ENCODE measurements around the gene EML4. TPM values are rescaled to one million over a fixed set of nuclear protein-coding genes. Genes with fewer than 3 reads are reported as not detected.

The EML4 gene
- total RNA-seq, 4 donors from 2014 or later: 14.5 to 23.2 (median 17.8) TPM

GRCh38 chr2:42289222-42289621 is 120.1 kb downstream of the EML4 start:
- Histone ChIP-seq H3K4me3 (no peak overlapping the region), H3K27me3 (no peaks in the 10 kb centered on the region), H3K9me3 (no peaks in the 10 kb centered on the region), H3K36me3 (peaks cover 0 to 51% (median 11%) of the 10 kb centered on the region in 4 donors), H3K27ac (replicated peaks in 1 of 4) (no peak overlapping the region), H3K4me1 (no peaks in the 10 kb centered on the region)
- no peak for DNase-seq (ENCODE audit: extremely low spot score)
- intact Hi-C loops (cut with DNase I): no loop called here
- WGBS: 80% methylated on average over 4 of the region's 4 CpGs
- TF ChIP-seq POLR2AphosphoS5 (IDR thresholded peaks at IDR 0.05) (no peak), EP300 (IDR thresholded peaks at IDR 0.05) (no peak), POLR2A (IDR thresholded peaks at IDR 0.05; ENCODE audit: low read depth) (no peak), CTCF (IDR thresholded peaks at IDR 0.05) (no peak)

GRCh38 chr2:42290005-42290404 is 120.9 kb downstream of the EML4 start:
- no peak for DNase-seq (ENCODE audit: extremely low spot score)
- Histone ChIP-seq H3K36me3 (peaks cover 0 to 52% (median 13%) of the 10 kb centered on the region in 4 donors), H3K27ac (replicated peaks in 1 of 4) (no peak overlapping the region), H3K27me3 (no peaks in the 10 kb centered on the region), H3K4me3 (no peak overlapping the region), H3K4me1 (no peaks in the 10 kb centered on the region), H3K9me3 (no peaks in the 10 kb centered on the region)
- no peak for TF ChIP-seq CTCF (IDR thresholded peaks at IDR 0.05)
- no peak for TF ChIP-seq POLR2A (IDR thresholded peaks at IDR 0.05; ENCODE audit: low read depth)
- TF ChIP-seq EP300 (IDR thresholded peaks at IDR 0.05): no peak
- no peak for TF ChIP-seq POLR2AphosphoS5 (IDR thresholded peaks at IDR 0.05)
- 96% methylated on average over 8 of the region's 8 CpGs for WGBS
- intact Hi-C loops (cut with DNase I): no loop called here

- Histone ChIP-seq H3K27me3 (no peaks in the 10 kb centered on the region), H3K36me3 (peaks cover 8 to 57% (median 20%) of the 10 kb centered on the region in 4 donors), H3K4me1 (peaks cover 0 to 6% (median 2%) of the 10 kb centered on the region in 4 donors), H3K4me3 (no peak overlapping the region), H3K9me3 (no peaks in the 10 kb centered on the region), H3K27ac (replicated peaks in 1 of 4) (no peak overlapping the region)
- intact Hi-C loops (cut with DNase I): no loop called here
- 97% methylated on average over 8 of the region's 8 CpGs for WGBS
- no peak for TF ChIP-seq POLR2AphosphoS5 (IDR thresholded peaks at IDR 0.05)
- TF ChIP-seq POLR2A (IDR thresholded peaks at IDR 0.05; ENCODE audit: low read depth): no peak
- no peak for TF ChIP-seq EP300 (IDR thresholded peaks at IDR 0.05)
- no peak for TF ChIP-seq CTCF (IDR thresholded peaks at IDR 0.05)
- no peak for DNase-seq (ENCODE audit: extremely low spot score)
Measured at GRCh38 chr2:42293019-42293418, 123.9 kb downstream of the EML4 start.

GRCh38 chr2:42296226-42296625 is 127.1 kb downstream of the EML4 start:
- intact Hi-C loops (cut with DNase I): no loop called here
- DNase-seq (ENCODE audit: extremely low spot score): no peak
- Histone ChIP-seq H3K4me3 (no peak overlapping the region), H3K4me1 (peaks cover 0 to 11% (median 6%) of the 10 kb centered on the region in 4 donors), H3K27ac (replicated peaks in 1 of 4) (no peak overlapping the region), H3K9me3 (no peaks in the 10 kb centered on the region), H3K27me3 (no peaks in the 10 kb centered on the region), H3K36me3 (peaks cover 8 to 53% (median 19%) of the 10 kb centered on the region in 4 donors)
- TF ChIP-seq POLR2A (IDR thresholded peaks at IDR 0.05; ENCODE audit: low read depth) (no peak), EP300 (IDR thresholded peaks at IDR 0.05) (no peak), CTCF (IDR thresholded peaks at IDR 0.05) (no peak), POLR2AphosphoS5 (IDR thresholded peaks at IDR 0.05) (no peak)
- 83% methylated on average over 2 of the region's 2 CpGs for WGBS

- H3K4me3 ChIP-seq: no peak overlapping the region
- peaks cover 0 to 11% (median 6%) of the 10 kb centered on the region in 4 donors for H3K4me1 ChIP-seq
- no peak for TF ChIP-seq POLR2AphosphoS5 (IDR thresholded peaks at IDR 0.05)
- TF ChIP-seq POLR2A (IDR thresholded peaks at IDR 0.05; ENCODE audit: low read depth): no peak
- no peak for TF ChIP-seq EP300 (IDR thresholded peaks at IDR 0.05)
- TF ChIP-seq CTCF (IDR thresholded peaks at IDR 0.05): no peak
- DNase-seq (ENCODE audit: extremely low spot score): no peak
- no peak overlapping the region for H3K27ac ChIP-seq (replicated peaks in 1 of 4)
- intact Hi-C loops (cut with DNase I): no loop called here
- 90% methylated on average over 2 of the region's 2 CpGs for WGBS
- no peaks in the 10 kb centered on the region for H3K27me3 ChIP-seq
- H3K36me3 ChIP-seq: peaks cover 8 to 49% (median 25%) of the 10 kb centered on the region in 4 donors
- no peaks in the 10 kb centered on the region for H3K9me3 ChIP-seq
Measured at GRCh38 chr2:42297322-42297936, 128.3 kb downstream of the EML4 start.
